HG03558 (cell line): ENCODE measurements around the gene PPT2.
A peak's percentile ranks its signal among the peaks of the same experiment; 100 is the strongest.
"Not testable (repeated sequence)": the region's sequence is repeated elsewhere in the genome, so short reads cannot be mapped to it uniquely, and the experiment has no call there.

Experiments used
- ATAC-seq: cut with Tn5 transposase; IDR thresholded peaks from one replicate; pipeline ENCODE4 v1.9.1; 2021; ENCODE audit warnings: moderate number of reproducible peaks; ENCODE audit not compliant: unreplicated experiment; ENCODE audit errors: extremely low read depth

The PPT2 gene

GRCh38 chr6:32126880-32127279, 27.1 kb upstream of the PPT2 start:
- no peak for ATAC-seq

GRCh38 chr6:32127409-32127716, 26.6 kb upstream of the PPT2 start:
- ATAC-seq: no peak

GRCh38 chr6:32127717-32128592, 26.0 kb upstream of the PPT2 start, which contains the start of gene ATF6B:
ATF6B (minus strand) TSS chr6:32128246; CDS start chr6:32128207, 39 bp downstream.
- ATAC-seq: peak; percentile 70

GRCh38 chr6:32128751-32129296, 25.1 kb upstream of the PPT2 start:
- no peak for ATAC-seq

GRCh38 chr6:32129297-32130088, 24.4 kb upstream of the PPT2 start:
- ATAC-seq: no peak

- ATAC-seq: no peak
Observed at GRCh38 chr6:32131439-32131948, 22.4 kb upstream of the PPT2 start.

GRCh38 chr6:32132110-32132509, 21.8 kb upstream of the PPT2 start:
- no peak for ATAC-seq

- no peak for ATAC-seq
Observed at GRCh38 chr6:32133786-32134185, 20.2 kb upstream of the PPT2 start.

GRCh38 chr6:32137454-32137853, 16.5 kb upstream of the PPT2 start:
- ATAC-seq: no peak

- ATAC-seq: no peak
Observed at GRCh38 chr6:32139590-32139989, 14.4 kb upstream of the PPT2 start.

- no peak for ATAC-seq
Observed at GRCh38 chr6:32140420-32141046, 13.4 kb upstream of the PPT2 start.

GRCh38 chr6:32144238-32144637, 9.7 kb upstream of the PPT2 start:
- ATAC-seq: not testable (repeated sequence)

- ATAC-seq: no peak
Observed at GRCh38 chr6:32146287-32146686, 7.7 kb upstream of the PPT2 start.

GRCh38 chr6:32146687-32147086, 7.3 kb upstream of the PPT2 start:
- no peak for ATAC-seq

- no peak for ATAC-seq
Observed at GRCh38 chr6:32147401-32148132, 6.4 kb upstream of the PPT2 start.

- no peak for ATAC-seq
Observed at GRCh38 chr6:32148289-32149091, 5.5 kb upstream of the PPT2 start.

GRCh38 chr6:32149092-32149755, 4.7 kb upstream of the PPT2 start:
- ATAC-seq: no peak
